Right ventricle myocardium inferior (tissue), 1 donor: ENCODE data around the gene SPATS2. TPM values are rescaled to one million over a fixed set of nuclear protein-coding genes. Genes with fewer than 3 reads are reported as not detected.
A peak's percentile ranks its signal among the peaks of the same experiment; 100 is the strongest.

Source experiments
- ATAC-seq: fragments of 200-7000 bp; cut with Tn5 transposase; one replicate; pipeline ENCODE4 v1.9.1; 2020; ENCODE audit warnings: mild to moderate bottlenecking, moderate library complexity
- DNase-seq: peaks from one replicate; pipeline ENCODE4 v3.0.0; 2021; ENCODE audit errors: missing footprints
- intact Hi-C: fragments of 100-400 bp; cut with DNase I; formaldehyde crosslinking; loops from one replicate; pipeline ENCODE4 v1.11.0; 2022
- total RNA-seq: library from RNA; stranded (reverse); fragmentation: NEBNext Ultra II Directional; extraction: Animal tissue kit (Norgen Biotek cat#: 25700); gene quantifications from one replicate; pipeline ENCODE4 v1.2.1, GENCODE V29; 2021
- donor health status: DM: no; HTN: yes; CAD: no; lungs with severe emphysema.

SPATS2 gene
- total RNA-seq, 1 donor from 2014 or later, result 6.4 TPM

DNA sequence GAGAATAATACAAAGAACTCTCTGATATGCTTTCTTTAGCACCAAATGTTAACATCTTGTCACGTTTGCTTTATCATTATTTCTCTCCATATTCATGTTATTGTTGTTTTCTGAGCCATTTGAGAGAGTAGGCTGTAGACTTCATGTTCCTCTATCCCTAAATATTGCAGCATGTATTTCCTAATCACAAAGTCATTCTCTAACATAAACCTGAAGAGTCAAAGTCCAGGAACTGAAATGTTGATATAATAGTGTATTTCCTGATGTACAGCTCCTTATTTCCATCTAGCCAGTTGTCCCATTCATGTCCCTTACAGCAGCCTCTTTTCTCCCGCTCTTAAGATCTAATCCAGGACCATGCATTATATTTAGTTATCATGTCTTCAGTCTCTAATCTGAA, 72.8 kb downstream of the SPATS2 start:
- intact Hi-C loops, result no loop called here
- no peak for ATAC-seq
- no peak for DNase-seq

DNA sequence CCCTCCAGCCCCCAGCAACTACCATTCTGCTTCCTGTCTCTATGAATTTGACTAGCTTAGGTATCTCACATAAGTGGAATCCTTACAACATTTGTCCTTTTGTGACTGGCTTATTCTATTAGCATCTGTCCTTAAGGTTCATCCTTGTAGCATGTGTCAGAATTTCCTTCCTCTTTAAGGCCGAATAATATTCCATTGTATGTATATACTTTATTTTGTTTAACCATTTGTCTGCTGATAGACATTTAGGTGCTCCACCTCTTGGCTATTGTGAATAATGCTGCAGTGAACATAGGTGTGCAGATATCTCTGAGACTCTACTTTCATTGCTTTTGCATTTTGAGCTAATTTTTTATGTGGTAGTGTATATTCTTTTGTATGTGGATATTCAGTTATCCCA, 75.7 kb downstream of the SPATS2 start:
- no peak for ATAC-seq
- DNase-seq, result no peak
- intact Hi-C loops, result no loop called here

DNA sequence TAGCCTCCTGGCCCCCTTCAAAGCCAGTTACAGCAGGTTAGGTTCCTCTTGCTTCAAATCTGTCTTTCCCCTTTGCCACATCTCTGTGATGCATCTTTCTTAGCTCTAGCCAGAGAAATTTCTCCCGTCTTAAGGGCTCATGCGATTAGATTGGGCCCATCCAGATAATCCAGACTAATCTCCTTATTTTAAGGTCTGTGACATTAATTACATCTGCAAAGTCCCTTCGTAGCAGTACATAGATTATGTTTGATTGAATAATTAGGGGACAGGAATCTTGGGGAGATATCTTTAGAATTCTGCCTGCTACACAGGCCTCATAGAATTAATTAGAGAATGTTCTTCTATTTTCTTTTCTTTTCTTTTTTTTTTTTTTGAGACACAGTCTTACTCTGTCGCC, 79.3 kb downstream of the SPATS2 start:
- intact Hi-C loops, result no loop called here
- ATAC-seq (no peak), DNase-seq (no peak)

DNA sequence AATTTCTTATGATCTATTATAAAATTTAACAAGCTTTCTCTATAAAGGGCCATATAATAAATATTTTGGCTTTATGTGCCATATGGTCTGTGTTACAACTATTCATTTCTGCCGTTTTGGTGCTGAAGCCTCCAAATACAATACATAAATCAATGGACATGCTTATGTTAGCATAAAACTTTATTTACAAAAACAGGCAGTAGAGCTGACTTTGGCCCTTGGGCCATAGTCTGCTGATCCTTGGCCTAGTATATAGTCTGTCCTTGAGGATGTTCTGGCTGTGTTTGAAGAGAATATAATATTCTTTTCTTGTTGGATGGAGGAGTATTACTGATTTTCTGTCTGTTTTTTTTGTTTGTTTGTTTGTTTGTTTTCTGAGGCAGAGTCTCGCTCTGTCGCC, 81.6 kb downstream of the SPATS2 start:
- DNase-seq (no peak), ATAC-seq (no peak)
- intact Hi-C loops, result no loop called here

DNA sequence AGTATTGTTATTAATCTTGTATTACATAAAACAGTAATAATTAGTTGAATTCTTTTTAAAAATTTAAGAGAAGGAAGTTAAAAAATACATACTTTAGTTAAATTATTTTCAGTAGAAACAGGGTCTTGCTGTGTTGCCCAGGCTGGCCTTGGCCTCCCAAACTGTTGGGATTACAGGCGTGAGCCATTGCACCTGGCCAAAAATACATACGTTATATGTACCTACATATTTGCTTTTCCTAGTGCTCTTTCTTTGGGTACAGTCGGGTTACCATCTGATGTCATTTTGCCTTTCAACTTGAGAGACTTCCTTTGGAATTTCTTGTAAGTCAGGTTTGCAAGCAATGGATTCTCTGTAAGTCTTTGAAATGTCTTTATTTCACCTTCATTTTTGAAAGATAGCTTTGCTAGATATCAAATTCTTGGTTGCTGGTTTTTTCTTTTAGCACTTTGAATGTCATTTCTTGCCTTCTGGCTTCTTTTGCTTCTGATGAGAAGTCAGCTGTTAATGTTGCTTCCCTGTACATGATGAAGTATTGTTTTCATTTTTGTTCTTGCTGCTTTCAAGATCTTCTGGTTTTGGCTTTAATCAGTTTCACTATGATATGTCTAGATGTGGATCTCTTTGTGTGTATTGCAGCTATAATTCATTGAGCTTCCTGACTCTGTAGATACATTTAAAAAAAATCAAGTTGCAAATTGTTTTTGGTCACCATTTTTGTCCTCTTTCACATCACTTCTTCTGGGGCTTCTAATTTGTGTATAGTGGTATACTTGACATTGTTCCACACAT, 84.4 kb downstream of the SPATS2 start:
- DNase-seq (no peak), ATAC-seq (no peak)
- intact Hi-C loops, result no loop called here

DNA sequence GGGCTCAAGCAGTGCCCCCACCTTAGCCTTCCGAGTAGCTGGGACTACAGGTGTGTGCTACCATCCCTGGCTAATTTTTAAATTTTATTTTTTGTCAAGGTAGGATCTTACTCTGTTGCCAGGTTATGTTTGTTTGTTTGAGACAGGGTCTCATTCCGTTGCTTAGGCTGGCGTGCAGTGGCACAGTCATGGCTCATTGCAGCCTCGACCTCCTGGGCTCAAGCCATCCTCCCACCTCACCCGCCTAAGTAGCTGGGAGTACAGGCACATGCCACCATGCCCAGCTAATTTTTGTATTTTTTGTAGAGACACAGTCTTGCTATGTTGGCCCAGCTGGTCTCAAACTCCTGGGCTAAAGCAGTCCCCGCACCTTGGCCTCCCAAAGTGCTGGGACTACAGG, 88.2 kb downstream of the SPATS2 start:
- DNase-seq (no peak), ATAC-seq (no peak)
- intact Hi-C loops, result no loop called here

DNA sequence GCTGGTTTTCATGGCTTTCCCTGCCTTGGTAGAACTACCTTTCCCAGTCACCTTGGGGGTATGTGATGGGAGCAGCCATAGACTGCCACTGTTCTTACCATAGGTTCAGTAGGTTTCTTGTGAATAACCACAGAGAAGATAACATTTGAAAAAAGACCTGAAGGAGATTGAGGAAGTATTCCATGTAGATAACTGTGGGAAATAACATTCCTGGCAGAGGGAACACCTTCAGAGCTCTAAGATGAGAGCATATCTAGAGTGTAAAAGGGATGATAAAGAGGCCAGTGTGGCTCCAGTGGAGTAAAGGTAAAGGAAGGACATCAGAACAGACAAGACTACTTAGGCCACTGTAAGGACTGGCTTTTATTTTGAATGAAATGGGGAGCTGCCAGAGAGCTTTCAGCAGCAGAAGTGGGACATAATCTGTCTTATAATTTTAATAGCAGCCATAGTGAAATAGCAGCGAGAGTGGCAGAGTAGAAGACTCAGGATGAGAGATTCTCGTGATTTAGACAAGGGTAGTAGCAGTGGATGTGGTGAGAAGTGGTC, 88.9 kb downstream of the SPATS2 start:
- ATAC-seq (no peak), DNase-seq (no peak)
- intact Hi-C loops, result no loop called here

DNA sequence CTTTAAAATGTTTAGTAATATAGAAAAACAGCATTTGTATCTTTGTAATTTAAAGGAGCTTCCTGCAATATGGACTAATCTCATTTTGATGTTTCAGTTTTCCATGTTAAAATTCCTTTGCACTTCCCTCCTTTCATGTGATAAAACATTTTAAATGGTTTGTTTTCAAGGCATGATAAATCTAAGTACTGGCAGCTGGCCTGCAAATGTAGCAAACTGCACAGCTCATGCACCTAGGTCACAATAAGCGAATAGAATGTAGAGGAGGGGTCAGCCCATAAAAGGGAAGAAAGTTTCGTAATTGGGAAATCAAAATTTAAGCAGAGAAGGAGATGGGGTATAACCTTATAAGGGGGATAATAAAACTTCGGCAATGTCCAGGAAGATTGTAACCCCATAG, 91.6 kb downstream of the SPATS2 start:
- DNase-seq, result no peak
- ATAC-seq, result no peak
- intact Hi-C loops, result no loop called here

DNA sequence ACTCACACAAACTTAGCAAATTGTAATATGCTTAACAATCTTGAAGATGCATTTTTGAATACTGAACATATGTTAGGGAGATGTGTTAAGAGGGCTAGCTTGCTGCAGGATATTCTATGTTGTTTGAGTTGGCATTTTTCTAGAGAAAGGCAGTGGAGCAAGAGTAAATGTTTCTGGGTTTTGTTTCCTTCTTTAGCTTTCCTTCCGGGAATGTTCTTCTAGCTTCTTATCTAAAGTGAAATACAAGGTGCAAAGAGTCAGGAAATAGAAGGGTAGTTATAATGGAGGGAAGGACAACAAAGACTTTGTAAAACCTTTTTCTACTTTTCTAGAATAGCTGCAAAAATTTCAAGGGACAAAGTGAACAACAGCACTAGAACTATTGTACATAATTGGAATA, 94.0 kb downstream of the SPATS2 start:
- intact Hi-C loops, result no loop called here
- DNase-seq (no peak), ATAC-seq (no peak)

DNA sequence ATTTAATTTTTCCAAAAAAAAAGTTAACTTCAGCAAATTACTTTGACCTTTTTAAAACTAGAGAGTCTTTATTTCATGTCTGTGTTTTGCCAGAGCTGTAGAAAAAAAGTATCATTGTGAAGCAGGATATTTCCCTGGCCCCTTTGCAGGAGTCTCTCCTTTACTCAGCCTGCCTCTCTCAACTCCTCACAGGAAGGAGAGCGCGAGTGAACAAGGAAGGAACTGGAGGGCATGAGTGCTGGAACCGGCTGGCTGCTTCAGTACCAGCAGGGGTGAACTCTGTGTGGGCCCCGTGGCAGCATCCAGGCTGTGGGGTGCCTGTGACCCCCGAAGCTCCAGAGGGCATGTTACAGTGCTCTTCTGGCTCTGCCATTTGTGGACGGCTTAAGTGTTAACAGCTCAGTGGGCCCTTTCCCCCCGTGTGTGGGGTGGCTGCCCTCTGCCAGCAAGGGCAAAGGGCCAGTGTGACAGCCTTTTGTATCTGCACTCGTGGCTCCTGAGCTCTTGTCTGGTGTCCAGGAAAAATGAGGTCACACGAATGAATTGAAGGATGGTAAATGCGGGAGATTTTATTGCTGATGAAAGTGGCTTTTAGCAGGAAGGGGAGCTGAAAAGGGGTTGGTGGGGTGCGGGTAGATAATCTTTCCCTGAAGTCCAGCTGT, 95.0 kb downstream of the SPATS2 start:
- intact Hi-C loops, result no loop called here
- DNase-seq, result no peak
- peak; percentile 74 for ATAC-seq

DNA sequence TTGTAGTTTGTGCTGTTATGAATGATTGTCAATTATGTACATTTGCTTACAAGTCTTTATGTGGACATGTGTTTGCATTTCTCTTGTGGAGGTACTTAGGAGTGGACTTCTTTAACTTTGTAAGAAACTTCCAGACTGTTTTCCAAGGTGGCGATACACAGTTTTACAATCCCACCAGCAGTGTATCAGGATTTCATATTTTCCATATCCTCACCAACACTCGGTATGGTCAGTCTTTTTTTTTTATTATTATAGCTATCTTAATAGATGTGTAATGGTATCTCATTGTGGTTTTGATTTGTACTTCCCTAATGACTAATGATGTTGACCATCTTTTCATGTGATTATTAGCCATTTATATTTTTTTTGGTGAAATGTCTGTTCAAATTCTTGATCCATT, 97.9 kb downstream of the SPATS2 start:
- DNase-seq (no peak), ATAC-seq (no peak)
- intact Hi-C loops, result no loop called here

DNA sequence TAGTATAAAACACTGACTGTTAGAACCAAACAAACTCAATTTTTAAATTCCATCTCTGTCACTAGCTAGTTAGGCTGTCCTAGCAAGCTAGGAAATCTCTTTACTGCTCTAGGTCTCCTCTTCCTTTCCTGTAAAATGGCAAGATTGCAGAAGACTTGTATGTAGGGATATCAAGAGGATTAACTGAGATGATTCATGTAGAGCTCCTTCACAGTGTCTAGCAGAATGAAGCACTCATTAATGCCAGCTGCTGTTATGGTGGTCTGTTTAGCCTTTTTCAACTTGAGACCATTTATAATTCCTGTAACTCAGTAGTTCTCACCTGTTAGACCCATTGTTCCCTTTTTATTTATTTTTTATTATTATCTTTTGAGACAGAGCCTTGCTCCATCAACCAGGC, 103.7 kb downstream of the SPATS2 start:
- no peak for DNase-seq
- intact Hi-C loops, result no loop called here
- no peak for ATAC-seq

DNA sequence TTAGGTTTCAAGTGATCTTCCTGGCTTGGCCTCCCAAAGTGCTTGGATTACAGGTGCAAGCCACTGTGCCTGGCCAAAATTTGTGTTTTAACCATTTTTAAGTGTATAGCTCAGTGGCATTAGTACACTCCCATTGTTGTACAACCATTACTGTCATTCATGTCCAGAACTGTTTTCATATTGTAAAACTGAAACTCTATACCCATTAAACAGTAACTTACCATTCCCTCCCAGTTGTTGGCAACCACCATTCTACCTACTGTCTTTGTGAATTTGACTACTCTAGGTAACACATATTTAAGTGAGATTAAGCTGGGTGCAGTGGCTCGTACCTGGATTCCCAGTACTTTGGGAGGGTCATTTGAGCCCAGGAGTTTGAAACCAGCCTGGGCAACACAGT, 104.3 kb downstream of the SPATS2 start:
- DNase-seq (no peak), ATAC-seq (no peak)
- intact Hi-C loops, result no loop called here

DNA sequence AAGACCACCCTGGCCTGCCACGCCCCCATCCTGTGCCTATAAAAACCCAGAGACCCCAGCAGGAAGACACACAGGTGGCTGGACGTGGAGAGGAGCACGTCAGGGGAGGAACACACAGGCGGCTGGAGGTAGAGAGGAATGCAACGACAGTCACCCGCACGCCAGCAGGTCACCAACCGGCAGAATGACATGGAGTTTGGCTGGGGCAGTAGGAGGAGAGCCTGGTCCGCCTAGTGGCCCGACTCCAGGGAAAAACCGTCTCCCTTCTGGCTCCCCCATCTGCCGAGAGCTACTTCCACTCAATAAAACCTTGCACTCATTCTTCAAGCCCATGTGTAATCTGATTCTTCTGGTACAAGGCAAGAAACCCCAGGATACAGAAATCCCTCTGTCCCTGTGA, 108.8 kb downstream of the SPATS2 start:
- no peak for DNase-seq
- intact Hi-C loops, result no loop called here
- ATAC-seq, result no peak

DNA sequence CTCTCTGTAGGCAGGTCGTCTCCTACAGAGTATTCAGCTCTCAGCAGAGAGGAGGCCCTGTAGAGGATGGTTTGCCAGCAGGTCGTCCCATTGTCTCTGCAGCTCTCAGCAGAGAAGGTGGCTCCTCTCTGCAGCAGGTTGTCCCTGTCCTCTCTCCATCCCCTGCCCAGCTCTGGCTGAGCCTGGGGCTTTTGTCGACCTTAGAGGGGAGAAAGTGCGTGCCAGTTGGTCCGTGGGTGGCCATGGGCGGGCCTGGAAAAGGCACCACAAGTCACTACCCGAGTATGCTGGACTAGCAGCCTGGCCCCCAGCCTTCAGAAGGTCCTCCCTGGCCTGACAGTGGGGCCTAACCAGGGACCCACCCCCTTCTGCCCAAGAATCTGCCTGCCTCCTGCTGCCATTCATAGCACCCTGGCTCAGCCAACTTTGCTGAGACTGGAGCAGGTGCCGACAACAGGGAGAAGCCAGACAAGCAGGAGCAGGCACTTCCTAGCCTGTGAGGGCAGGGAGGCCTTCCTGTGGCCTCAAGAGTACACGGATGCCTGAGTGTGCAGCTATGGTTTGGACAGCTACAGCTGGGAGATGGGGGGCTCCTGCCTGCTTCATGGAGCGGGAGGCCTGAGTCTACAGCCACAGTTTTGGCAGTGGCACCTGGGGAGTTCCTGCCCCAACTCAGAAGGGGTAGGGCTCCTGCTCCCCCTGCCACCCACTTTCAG, 111.8 kb downstream of the SPATS2 start:
- no peak for DNase-seq
- ATAC-seq, result no peak
- intact Hi-C loops, result no loop called here

DNA sequence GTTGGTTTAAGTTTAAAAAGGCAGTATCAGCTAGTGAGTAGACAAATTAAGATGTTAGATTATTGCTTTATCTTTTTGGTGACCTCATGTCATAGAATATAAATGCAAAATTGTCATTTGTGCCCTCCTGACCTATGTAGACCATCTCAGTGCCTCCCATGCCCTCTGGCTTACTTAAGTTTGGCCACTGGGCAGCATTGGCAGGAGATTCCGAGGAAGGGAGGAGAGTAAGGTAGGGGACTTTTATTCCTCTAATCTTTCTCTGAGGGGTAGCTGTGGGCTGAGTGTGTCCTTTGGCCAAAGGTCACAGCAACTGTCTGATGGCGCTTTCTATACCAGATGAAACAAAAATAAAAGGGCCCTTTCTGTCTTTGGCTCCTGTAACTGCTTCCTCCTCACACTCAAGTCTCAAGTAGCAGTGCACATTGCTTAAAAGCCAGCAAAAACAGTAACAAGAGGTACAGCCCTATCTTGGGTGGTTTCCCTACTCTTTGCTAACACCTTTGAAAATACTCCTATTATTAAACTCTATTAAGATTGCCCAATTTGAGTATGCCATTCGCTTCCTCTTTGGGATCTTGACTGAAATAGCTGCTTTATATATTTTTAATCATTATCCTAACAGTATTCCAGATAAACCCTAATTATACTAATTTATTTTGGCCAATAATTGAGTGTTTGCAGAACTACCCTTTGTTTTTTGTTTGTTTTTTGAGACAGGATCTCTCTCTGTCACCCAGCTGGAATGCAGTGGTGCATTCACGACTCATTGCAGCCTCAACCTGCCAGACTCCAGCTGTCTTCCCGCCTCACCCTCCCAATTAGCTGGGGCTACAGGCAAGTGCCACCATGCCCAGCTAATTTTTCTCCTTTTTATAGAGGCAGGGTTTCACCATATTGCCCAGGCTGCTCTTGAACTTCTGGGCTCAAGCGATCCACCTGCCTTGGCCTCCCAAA, 115.1 kb downstream of the SPATS2 start:
- intact Hi-C loops, result no loop called here
- DNase-seq (no peak), ATAC-seq (no peak)

DNA sequence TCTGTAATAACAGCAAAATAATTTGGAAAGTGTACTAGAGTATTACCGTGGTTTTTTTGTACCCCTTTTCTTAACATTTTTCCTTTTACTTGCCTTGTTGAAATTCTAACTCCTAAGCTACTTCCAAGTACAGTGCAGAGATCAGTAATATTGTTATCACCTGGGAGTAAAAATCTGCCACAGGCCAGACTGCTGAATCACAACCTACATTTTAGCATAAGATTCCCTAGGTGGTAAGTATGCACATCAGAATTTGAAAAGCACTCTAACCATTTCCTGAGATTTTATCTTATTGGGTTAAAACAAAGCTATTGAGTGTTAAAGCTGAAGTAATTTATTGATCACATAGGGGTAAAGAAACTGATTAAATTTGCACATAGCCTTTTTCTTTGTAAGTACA, 116.4 kb downstream of the SPATS2 start:
- DNase-seq (no peak), ATAC-seq (no peak)
- intact Hi-C loops, result no loop called here

DNA sequence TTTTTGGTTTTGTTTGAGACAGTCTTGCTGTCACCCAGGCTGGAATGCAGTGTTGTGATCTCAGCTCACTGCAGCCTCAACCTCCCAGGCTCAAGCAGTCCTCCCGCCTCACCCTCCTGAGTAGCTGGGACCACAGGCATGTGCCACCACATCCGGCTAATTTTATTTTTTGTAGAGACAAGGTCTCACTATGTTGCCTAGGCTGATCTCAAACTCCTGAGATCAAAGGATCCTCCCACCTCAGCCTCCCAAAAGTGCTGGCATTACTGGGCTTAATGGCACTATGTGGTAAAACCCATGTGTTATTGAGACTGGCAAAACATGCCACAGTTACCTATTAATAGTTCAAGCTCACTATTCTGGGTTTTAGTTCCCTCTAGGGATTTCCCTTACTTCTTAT, 120.3 kb downstream of the SPATS2 start:
- DNase-seq (no peak), ATAC-seq (no peak)
- intact Hi-C loops, result no loop called here

DNA sequence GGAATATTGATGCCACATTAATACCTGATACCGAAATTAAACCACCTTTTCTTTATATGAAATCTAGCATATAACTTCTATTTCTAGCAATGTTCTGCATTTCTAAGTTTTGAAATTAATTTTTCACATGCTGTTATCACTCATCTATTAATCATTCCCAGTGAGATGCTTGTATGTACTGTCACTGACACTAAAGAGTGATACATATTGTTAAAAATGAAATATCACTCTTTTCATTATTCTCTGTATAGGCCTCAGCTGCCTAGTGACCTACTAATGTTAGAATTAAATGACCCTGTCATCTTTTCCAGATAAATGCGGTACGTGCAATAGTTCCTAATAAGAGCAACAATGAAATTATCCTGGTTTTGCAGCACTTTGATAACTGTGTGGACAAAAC, 121.9 kb downstream of the SPATS2 start:
- DNase-seq, result no peak
- intact Hi-C loops, result no loop called here
- no peak for ATAC-seq
